ENCODE results near the gene TSSK3. TPM values are rescaled to one million over a fixed set of nuclear protein-coding genes. Genes with fewer than 3 reads are reported as not detected.

TSSK3 gene
- total RNA-seq, 1 donor, result 0.86 TPM

DNA sequence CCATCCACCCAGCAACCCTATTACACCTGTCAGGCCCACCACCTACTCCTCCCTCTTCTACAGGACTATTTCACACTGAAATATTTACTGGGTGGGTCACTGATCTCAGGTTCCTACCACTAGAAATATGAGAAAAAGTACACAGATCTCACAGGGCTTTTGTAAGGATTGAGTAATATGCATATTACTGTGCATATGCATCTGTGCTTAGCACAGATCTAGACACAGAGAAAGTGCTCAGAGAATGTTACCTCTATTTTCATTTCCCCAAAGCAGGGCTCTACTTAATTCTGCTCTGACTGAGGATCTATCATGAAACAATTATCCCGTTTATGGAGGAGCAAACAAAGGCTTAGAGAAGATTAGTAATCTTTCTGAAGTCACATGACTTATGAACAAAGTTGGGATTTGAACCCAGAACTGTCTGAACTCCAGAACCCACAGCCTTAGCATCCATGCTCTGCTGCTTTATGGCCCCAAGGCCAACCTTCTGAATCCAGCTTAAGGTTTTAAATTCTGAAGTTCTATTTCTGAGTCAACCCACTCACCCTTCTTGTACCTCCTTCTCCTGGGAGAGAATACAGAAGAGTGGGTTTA is 11.8 kb downstream of the TSSK3 start:
- TF ChIP-seq, protein P1, sequence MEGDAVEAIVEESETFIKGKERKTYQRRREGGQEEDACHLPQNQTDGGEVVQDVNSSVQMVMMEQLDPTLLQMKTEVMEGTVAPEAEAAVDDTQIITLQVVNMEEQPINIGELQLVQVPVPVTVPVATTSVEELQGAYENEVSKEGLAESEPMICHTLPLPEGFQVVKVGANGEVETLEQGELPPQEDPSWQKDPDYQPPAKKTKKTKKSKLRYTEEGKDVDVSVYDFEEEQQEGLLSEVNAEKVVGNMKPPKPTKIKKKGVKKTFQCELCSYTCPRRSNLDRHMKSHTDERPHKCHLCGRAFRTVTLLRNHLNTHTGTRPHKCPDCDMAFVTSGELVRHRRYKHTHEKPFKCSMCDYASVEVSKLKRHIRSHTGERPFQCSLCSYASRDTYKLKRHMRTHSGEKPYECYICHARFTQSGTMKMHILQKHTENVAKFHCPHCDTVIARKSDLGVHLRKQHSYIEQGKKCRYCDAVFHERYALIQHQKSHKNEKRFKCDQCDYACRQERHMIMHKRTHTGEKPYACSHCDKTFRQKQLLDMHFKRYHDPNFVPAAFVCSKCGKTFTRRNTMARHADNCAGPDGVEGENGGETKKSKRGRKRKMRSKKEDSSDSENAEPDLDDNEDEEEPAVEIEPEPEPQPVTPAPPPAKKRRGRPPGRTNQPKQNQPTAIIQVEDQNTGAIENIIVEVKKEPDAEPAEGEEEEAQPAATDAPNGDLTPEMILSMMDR (IDR thresholded peaks at IDR 0.05; ENCODE audit: insufficient read depth, low read depth, low read length), result no peak
- DNase-seq (ENCODE audit: low read depth), result no peak

GRCh38 chr1:32376199-32376598 is 13.9 kb downstream of the TSSK3 start:
- H3K4me3 ChIP-seq (ENCODE audit: low read depth, low read length), result no peak overlapping the region
- no peak for DNase-seq (ENCODE audit: low read depth)
- TF ChIP-seq, protein P1 (IDR thresholded peaks at IDR 0.05; ENCODE audit: insufficient read depth, low read depth, low read length), result no peak

More for the DNA sequence above, 11.8 kb downstream of the TSSK3 start:
- no peak overlapping the region for H3K4me3 ChIP-seq (ENCODE audit: low read depth, low read length)

DNA sequence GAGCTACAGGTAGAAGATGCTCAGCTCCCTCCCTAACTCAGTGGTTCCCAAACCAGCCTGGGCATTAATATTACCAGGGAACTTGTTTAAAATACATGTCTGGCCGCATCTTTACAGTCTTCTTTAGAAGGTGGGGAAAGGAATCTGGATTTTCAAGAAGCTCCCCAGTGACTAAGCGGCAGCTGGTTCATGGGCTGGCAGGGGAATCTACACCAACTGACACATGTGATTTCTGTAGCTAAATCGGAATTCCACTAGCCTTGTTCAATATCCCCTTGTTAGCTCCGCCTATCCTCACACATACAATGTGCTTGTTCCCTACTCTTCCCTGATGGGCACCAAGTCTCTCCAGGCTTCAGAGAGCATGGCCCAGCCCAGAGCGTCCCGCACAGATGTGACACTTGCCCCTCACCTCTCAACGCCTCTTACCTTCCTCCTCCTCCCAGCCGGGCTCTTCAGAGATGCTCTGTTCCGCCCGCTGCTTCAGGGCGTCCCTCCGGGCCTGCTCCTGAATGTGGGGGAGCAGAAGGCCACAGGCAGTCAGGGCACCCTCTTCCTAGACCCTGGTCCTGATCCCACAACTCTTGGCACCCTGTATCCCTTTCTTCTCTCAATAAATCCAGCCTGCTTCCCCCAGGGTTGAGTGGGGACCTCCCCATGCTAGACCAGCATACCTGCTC is 15.3 kb downstream of the TSSK3 start:
- no peak for DNase-seq (ENCODE audit: low read depth)
- TF ChIP-seq, protein P1 (IDR thresholded peaks at IDR 0.05; ENCODE audit: insufficient read depth, low read depth, low read length), result no peak
- H3K4me3 ChIP-seq (ENCODE audit: low read depth, low read length), result no peak overlapping the region

DNA sequence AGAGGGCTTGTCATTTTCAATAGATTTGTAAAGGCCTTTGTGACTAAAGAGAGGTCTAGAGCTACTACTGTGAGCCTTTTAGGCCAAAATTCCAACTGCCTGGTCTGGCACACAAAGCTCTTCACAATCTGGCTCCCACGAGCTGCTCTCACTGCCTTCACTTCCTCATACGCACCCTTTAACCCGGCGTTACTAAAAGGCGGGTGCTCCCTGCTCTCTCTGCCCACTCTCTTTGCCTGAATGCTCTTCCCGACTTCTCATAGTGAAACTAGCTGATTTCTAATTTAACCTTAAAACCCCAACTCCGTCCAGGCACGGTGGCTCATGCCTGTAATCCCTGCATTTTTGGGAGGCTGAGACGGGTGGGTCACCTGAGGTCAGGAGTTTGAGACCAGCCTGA is 17.7 kb downstream of the TSSK3 start:
- TF ChIP-seq, protein P1 (IDR thresholded peaks at IDR 0.05; ENCODE audit: insufficient read depth, low read depth, low read length), result no peak
- H3K4me3 ChIP-seq (ENCODE audit: low read depth, low read length), result no peak overlapping the region
- no peak for DNase-seq (ENCODE audit: low read depth)

DNA sequence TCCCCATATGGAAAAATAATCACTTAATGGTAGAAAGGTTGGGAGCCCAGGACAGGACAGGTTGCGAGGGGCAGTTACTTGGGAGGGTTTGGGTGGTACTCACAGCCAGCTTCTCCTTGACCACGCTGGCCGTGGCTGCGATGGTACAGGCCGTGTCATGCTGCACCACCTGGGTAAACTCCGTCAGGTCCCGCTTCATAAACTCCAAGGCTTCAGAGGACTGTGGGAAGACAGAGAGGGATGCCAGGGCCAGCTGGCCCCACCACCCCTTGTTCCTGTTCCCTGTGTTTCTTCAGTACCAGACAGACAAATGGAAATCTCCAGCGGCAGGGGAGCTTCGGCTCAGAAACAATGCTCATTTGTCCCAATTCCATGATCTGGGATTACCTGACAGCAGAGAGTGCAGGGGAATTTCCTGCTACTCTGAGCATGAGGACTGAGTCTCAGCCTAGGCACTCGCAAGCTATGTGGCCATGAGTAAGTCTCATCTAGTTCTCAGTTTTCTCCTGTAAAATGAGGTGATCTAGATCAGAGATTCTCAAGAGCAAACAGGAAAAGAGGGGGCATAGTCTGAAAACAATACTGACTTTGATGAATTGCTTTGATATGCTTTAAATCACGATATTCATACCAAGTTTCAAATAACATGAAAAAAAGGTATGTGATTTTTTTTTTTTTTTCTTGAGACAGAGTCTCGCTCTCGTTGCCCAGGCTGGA is 24.5 kb downstream of the TSSK3 start:
- TF ChIP-seq, protein P1 (IDR thresholded peaks at IDR 0.05; ENCODE audit: insufficient read depth, low read depth, low read length), result no peak
- H3K4me3 ChIP-seq (ENCODE audit: low read depth, low read length), result no peak overlapping the region
- DNase-seq (ENCODE audit: low read depth), result no peak

- DNase-seq (ENCODE audit: low read depth), result no peak
- TF ChIP-seq, protein P1 (IDR thresholded peaks at IDR 0.05; ENCODE audit: insufficient read depth, low read depth, low read length), result no peak
- H3K4me3 ChIP-seq (ENCODE audit: low read depth, low read length), result no peak overlapping the region
These were observed 26.3 kb downstream of the TSSK3 start for GRCh38 chr1:32388641-32389040.
